NCI-H82 treated with DMSO at 0.1 percent for 48 hours (cell line): ENCODE data around the gene C20orf141.
"Not testable (repeated sequence)": the region's sequence is repeated elsewhere in the genome, so short reads cannot be mapped to it uniquely, and the experiment has no call there.

Experiments
- DNase-seq: peaks from one replicate; lab custom pipeline; 2025; ENCODE audit not compliant: unreplicated experiment; lab: John Stamatoyannopoulos, UW

Gene C20orf141

DNA sequence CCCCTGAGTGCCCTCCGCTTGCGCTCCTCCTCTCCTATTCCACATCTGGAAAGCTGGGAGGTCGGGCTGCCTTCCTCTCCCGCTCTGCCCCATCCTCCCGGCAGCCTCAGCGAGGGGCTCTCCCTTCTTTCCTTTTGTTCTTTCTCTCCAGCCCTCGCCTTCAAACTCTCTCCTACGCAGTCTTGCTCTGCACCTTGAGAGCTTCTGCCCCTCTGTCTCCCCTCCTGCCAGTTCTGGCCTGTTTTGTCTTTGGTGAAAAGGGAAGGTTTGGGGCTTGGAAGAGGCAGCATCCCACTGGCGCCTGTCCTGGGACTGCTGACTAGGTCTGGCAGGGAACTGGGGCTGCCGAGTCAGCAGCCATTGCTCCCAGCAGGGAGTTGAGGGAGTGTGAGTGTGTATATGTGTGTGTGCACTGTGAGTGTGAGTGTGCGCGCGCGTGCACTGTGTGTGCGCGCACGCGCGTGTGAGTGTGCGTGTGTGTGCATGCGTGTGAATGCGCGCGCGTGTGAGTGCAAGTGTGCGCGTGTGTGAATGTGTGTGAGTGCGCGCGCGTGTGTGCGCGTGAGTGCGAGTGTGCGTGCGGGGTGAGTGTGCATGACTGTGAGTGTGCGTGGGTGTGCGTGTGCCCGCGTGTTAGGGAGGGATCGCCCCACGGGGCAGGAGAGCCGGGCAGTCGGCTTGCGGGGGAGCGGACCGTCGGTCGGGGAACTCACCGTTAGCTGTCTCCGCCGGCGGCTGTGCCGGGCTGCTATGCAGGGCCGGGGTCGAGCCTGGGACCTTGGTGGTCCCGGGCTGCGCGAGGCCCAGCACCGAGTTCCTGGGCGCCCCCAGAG lies 14.9 kb upstream of the C20orf141 start:
- no peak for DNase-seq

DNA sequence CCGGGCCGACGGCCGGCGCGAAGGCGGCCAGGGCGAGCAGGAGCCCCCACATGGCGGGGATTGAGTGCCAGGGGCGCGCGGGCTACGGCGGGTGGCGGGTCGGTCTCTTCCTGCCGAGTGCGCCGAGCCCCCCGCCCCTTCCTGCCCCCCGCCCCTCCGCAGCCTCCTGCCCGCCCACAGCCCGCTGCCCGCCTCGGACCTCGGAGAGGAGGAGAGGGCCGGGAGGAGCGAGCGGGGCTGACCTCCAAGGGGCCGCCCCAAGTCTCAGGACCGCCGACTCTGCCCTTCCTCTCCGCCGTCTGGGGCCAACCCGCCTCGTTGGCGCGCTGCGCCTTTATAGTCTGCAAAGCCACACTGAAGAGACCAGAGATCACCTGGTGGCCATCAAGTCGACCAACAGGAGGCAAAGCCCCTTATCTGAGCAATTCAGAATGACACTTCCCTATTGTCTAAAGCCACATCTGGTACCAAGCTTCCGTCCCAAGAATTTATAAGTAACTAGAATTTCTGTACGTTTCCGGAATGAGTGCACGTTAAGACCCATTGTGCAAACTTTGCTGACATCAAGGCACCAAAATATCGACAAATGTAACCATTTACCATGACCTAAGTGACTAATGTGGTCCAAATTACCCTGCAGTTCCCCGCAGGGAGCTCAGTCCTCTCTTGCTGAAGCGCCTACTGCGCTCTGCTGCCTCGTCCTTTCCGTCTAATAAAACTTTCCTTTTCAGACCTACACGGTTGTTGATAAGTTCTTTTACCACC lies 14.1 kb upstream of the C20orf141 start, which contains the start of gene CPXM1:
CPXM1 (minus strand) TSS at position 107 of the 765 bp plus-strand sequence; CDS start at position 52, 55 bp downstream.
- no peak for DNase-seq

DNA sequence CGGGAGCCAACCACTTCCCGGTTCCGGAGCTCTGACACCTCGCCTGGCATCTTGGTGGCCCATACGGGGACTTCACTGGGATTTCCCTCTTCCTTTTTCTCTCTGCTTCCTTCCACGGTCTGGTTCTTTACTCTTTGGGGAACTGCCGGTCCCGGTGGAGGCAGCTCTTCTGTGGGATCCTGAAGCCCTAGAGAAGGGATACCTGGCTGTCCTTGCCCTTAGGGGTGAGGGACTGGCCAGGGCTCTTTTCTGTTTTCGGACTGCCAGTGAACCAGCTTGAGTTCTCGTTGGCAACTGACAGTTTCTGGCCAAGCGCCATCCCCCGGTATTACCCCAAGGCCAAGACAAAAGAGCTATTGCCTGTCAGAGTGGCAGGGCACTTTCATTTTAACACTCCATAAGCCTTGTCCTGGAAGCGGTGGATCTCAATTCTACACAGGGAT lies 13.5 kb upstream of the C20orf141 start:
- no peak for DNase-seq

DNA sequence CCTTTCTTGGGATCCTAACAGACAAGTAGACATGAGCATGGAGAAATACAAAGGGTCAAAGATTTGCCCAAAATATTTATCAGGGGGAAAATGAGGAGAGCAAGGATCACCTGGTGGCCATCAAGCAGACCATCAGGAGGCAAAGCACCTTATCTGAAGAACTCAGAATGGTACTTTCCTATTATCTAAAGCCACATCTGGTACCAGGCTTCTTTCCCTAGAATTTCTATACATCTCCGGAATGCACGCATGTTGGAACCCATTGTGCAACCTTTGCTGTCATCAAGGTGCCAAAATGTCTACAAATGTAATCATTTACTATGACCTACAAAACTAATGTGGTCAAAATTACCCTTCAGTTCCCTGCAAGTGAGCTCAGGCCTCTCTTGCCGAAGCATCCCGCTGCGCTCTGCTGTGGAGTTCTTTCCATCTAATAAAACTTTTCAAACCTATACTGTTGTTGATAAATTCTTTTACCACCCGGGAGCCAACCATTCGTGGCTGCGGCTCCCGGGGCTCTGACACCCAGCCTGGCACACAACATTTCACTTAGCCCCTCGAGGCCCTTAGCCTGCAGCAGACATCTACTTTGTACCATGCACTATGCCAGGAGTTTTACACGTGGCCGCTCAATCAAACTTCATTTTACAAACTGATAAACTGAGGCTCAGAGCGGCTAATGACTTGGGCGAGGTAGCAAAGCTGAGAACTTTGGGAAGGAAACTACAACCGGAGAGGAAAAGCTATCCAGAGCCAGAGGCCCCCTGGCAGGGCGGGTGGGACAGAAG lies 10.6 kb upstream of the C20orf141 start:
- no peak for DNase-seq

DNA sequence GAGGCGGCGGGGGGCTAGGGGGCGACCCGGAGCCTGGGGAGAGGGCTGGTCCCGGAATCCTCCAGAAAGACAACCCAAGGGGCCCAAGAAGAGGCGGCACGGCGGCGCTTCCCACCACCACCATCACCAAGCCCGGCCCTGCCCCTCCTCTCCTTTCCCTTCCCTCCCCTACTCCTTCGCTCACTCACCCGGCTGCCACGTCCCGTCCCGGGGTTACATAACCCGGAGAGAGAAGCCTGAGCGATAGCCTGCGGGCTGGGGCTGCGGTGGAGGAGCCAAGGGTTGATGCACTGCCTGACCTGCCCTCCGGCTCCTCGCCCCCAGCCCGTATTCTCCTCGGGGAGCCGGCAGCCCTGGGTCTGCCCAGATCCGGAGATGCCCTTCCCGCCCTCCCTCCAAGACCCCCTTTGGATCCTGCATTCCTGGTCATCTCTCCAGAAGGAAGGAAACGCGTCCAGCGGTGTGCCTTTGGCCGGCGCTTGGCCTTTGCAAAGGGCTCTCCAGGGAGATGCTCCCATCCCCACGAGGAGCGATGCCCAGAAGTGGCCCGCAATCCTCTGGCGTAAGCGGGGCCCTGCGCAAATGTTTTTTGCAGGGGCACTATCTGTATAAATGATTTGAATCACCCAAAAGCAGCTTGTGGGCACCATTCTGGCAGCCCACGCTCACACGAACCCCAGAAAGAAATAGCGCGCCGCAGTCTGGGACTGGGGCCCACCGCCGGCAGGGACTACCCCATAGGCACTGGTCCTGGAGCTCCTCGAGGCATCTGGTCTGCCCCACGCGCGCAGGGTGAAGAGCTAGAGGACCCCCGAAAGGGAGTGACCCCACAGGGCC lies 9.7 kb upstream of the C20orf141 start:
- no peak for DNase-seq

DNA sequence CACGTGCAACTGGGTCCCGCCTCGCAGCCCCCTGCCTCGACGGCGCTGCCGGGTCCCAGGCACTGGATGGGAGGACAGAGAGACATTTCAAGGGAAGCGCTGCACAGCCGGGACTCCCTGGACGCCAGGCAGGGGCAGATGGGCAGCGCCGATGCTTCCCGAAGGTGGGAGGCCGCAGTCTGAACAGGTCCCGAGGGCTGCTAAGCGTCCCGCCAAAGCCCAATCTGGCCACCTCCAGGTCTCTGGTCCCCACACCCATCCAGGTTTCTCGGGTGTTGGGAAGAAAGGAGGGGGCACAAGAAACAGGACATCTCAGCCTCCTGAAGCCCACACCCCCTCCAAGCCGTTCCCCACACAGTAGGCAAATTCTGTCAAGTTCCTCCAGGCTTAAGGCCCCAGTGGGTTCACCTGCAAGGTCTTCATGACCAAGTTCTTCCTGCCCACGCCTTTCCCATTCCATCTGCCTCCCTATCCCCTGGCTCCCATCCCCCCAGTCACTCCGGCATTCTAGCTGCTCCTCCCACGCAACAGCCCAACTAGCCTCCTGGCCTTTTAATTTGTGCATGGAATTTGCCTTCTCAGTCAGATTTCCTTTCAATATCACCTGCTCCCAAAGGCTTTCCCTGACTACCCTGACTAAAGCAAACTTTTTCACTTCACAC lies 9.0 kb upstream of the C20orf141 start:
- DNase-seq: no peak

DNA sequence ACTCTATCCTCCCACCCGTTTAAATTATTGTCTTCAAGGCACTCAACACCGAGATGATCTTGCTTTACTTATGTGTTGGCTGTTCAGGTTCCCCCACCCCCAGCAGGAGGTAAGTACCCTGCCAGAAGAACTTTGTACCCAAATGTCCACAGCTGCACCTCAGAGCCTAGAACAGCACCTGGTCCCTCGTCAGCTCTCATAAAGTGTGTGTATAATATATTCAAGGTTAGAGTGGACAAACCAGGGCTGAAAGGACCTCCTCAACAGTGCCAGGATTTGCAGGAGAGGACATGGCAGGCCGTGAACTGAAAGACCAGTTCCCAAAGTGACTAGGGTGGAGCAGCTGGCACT lies 8.5 kb upstream of the C20orf141 start:
- DNase-seq: no peak

DNA sequence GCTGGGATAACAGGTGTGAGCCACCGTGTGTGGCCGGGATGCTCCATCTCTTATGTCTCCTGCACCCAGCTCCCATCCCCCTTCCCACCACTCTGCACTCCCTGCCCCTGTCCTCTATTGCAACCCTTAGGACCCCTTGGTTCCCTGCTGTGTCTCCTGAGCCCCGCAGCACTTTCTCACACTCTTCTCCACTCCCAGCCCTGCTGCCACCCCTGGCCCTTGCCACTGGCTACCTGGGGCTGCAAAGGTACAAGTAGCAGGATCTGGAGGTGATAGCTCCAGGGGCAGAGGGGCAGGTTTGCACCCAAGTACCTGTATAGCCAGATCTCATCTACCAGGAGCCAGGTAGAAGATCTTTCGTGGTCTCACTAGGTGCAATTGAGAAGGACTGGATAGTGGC lies 7.8 kb upstream of the C20orf141 start:
- no peak for DNase-seq

DNA sequence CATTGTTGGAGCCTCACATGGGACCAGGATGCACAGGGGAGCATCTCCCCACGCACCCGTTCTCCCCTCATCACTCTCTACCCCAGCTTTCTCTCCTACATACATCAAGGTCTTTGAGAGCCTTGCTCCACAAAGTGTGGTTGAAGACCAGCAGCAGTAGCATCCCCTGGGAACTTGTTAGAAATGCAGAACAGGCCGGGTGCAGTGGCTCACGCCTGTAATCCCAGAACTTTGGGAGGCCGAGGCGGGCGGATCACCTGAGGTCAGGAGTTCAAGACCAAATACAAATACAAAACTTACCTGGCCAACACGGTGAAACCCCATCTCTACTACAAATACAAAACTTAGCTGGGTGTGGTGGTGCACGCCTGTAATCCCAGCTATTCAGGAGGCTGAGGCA lies 6.9 kb upstream of the C20orf141 start:
- DNase-seq: not testable (repeated sequence)

DNA sequence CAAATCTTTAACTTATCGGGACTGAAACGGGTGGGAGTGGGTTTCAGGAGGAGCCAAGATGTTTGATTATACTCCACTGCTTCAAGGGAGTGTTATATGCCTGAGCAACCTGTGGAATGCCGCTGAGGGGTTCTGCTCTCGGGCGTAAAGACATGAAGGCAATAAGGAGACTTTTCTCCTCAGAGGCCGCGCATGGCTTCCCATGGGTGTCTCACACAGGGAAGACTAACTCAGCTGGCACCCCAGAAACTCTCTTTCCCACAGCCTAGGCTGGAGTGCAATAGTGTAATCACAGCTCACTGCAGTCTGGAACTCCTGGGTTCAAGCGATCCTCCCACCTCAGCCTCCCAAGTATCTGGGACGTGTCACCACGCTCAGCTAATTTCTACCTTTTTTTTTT lies 5.1 kb upstream of the C20orf141 start:
- no peak for DNase-seq

DNA sequence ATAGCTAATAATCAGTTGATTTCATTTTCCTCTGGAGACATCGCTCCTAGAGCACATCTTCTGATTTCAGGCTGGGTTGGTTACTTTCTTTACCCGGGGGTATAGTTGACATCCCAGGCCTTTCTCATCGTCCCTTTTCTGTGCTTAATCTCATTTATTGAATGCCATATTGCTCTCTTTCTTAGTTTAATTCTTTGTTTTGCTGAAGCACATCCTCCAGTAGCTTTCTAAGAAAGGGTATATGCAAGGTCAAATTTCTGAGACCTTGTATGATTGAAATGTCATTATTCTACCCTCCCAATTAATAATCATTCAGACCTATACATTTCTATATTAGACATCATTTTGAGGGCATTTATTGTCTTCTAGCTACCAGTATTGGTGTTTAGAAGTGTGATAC lies 2.6 kb upstream of the C20orf141 start:
- no peak for DNase-seq

DNA sequence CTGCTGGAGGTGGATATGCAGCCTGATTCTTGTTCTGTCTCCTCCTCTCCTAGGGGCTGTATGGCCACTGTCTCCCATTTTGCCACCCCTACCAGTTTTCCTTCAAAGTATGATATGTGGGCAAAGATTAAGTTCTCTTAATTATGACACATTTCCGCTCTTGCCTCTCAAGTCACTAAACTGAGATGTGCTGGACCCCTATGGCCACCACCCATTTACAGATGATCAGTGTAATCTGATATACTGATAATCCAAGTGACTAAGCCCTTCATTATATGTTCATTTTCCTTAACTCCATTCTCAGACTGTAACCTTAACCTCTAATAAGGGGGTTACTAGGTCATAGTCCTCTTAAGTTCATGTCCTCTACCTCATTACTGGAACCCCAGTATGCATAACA lies 711 bp upstream of the C20orf141 start:
- DNase-seq: peak; percentile 37

DNA sequence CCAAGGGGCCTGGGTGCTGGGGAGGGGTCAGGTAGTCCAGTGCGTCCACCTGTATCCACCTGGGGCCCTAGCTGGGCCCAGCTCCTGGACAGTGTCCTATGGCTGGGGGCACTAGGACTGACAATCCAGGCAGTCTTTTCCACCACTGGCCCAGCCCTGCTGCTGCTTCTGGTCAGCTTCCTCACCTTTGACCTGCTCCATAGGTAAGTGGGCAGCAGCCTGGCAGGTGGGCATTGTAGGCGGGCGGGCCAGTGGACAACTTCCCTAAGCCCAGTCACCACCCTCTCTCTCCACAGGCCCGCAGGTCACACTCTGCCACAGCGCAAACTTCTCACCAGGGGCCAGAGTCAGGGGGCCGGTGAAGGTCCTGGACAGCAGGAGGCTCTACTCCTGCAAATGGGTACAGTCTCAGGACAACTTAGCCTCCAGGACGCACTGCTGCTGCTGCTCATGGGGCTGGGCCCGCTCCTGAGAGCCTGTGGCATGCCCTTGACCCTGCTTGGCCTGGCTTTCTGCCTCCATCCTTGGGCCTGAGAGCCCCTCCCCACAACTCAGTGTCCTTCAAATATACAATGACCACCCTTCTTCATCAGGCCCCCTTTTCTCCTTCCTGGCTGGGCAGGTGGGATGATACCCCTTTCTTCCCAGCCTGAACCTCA lies 584 bp downstream of the C20orf141 start:
- no peak for DNase-seq

DNA sequence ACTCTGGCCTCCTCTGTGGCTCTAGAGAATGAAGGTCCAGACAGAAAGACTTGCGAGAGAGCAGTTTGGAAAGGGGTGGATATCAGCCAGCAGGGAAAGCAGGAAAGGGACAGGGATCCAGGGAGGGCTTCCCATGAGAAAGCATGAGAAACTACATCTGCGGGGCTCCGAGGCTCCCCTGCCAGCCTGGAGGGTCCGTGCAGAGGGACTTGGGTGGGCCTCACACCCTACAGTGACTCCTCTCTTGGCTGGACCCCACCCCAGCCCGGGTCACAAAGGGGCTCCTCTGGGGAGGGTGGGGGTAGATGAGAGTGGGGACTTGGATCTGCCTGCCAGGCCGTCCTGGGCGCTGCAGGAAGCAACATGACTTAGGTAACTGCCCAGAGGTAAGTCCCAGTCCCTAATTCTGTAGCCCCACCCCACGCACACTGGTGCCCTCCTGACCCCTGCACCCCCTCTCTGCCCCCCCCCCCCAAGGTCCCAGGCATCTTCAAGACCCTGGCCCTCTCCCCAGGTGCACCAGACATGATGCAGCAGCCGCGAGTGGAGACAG lies 1.3 kb downstream of the C20orf141 start, which contains the start of gene TMEM239:
TMEM239 (plus strand) TSS at position 335 of the 553 bp plus-strand sequence; CDS start at position 526, 191 bp downstream.
- DNase-seq: no peak

DNA sequence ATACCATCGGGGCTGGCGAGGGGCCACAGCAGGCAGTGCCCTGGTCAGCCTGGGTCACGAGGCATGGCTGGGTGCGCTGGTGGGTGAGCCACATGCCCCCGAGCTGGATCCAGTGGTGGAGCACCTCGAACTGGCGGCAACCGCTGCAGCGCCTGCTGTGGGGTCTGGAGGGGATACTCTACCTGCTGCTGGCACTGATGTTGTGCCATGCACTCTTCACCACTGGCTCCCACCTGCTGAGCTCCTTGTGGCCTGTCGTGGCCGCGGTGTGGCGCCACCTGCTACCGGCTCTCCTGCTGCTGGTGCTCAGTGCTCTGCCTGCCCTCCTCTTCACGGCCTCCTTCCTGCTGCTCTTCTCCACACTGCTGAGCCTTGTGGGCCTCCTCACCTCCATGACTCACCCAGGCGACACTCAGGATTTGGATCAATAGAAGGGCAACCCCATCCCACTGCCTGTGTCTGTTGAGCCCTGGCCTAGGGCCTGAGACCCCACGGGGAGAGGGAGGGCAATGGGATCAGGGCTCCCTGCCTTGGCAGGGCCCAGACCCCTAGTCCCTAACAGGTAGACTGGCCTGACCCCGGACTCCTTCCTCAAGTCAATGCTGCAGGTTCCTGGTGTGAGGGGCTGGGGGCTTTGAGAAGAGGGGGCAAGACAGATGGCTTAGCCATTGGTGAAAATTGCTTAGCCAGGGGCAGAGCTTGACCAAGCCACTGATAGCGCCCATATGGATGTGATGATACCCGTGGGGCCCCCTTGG lies 2.0 kb downstream of the C20orf141 start:
- no peak for DNase-seq

DNA sequence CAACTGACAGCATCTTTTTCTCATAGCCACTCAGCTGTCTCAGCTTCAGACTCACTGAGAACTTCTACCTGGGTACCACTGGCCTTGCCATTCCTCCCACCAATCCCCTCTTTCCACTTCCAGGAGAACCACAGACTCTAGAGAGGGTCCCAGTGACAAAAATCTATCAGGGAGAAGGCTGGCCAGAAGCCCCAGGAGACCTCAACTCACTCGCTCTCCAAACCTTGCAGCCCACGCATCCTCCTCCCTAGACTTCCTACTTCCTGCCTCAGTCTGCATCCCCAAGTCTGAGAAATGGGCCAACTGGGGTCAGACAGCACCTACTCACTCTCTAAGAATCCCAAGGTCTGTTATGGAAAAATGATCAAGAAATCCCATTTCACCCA lies 2.5 kb downstream of the C20orf141 start:
- DNase-seq: no peak

DNA sequence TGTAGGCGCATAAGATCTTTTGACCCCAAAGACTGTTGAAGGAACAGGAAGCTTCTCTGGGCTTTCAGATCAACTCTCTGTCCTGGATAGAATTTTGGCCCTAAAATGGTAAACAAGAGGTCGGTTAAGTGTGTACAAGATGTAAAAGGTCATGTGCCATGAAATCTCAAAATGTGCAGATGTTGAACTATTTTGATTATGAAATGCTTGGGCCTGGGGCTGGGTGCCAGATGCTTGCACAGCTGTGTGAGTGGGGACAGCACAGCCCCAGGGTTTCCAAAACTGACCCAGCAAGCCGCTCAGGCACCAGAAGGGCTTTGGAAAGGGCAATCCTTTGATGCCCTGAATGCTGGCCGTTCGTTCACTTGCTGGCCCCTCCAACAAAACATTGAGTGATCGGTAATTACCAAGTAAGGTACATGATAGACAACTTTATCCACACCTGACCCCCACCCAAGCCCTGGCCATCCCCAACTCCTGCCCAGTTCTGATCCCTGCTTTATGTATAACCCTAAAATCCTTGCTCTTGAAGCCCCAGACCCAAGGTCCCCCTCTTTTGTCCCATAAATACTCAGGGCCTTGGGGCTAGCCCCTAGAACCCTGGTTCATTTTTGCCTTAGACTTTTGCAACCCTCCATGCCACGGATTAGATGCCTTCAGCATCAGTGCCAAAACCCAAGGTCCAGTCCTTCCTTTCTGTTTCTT lies 3.3 kb downstream of the C20orf141 start:
- no peak for DNase-seq
